Heart left ventricle (tissue), 16 donors: ENCODE results near the gene RBM5. TPM values are rescaled to one million over a fixed set of nuclear protein-coding genes. Genes with fewer than 3 reads are reported as not detected.

ENCODE experiments used
- ATAC-seq, 4 donors: fragments of 200-7000 bp; cut with Tn5 transposase; one replicate each; pipeline ENCODE4 v1.9.1; 2020 to 2022; ENCODE audit warnings: moderate library complexity in 4 of 4, mild to moderate bottlenecking in 3 of 4, moderate number of reproducible peaks in 1 of 4
- DNase-seq, 5 donors: peaks; one replicate each; pipeline ENCODE4 v3.0.0-alpha.2; 2020
- H3K27ac ChIP-seq, 12 donors: fragments of 200-600 bp; sonication (generic) in 4 of 12; one replicate each; pipeline versions ENCODE4 v1.5.0 to v1.8.0; 2016 to 2022; ENCODE audit warnings: mild to moderate bottlenecking in 2 of 12
- H3K27me3 ChIP-seq, 9 donors: fragments of 200-600 bp; sonication (generic) in 2 of 9; one replicate each; pipeline versions ENCODE4 v1.5.1 to v1.8.0; 2016 to 2022; ENCODE audit warnings: mild to moderate bottlenecking in 3 of 9
- H3K36me3 ChIP-seq, 9 donors: fragments of 200-600 bp; sonication (generic) in 2 of 9; one replicate each; pipeline versions ENCODE4 v1.5.0 to v1.8.0; 2018 to 2022; ENCODE audit warnings: mild to moderate bottlenecking in 2 of 9
- H3K4me1 ChIP-seq, 12 donors: fragments of 200-600 bp; sonication (generic) in 4 of 12; one replicate each; pipeline versions ENCODE4 v1.5.0 to v1.8.0; 2016 to 2022; ENCODE audit warnings: mild to moderate bottlenecking in 3 of 12
- H3K4me3 ChIP-seq, 12 donors: fragments of 200-600 bp; sonication (generic) in 4 of 12; one replicate each; pipeline versions ENCODE4 v1.5.0 to v1.8.0; 2017 to 2022; ENCODE audit warnings: mild to moderate bottlenecking in 9 of 12, moderate library complexity in 4 of 12
- H3K9me3 ChIP-seq, 12 donors: fragments of 200-600 bp; sonication (generic) in 4 of 12; one replicate each; pipeline versions ENCODE4 v1.5.0 to v1.8.0; 2016 to 2022; ENCODE audit warnings: mild to moderate bottlenecking in 1 of 12
- POLR2A ChIP-seq, 2 donors: fragments of 450-650 bp; IDR thresholded peaks; one replicate each; pipeline ENCODE4 v1.6.1; 2017; ENCODE audit warnings: antibody characterized with exemption in 2 of 2, mild to moderate bottlenecking in 2 of 2, moderate library complexity in 2 of 2
- WGBS, 4 donors: extraction: QIAGEN DNeasy Blood & Tissue Kit in 2 of 4; methylation state at CpG; one replicate each; pipeline versions ENCODE4 v1.1.5 to v1.1.7; 2013 to 2018; 5-methylcytosine and 5-hydroxymethylcytosine counted together
- intact Hi-C, 10 donors: fragments of 100-400 bp; cut with DNase I; formaldehyde crosslinking; loops; one replicate each; pipeline versions ENCODE4 v1.11.1 to v1.14.2; 2022
- polyA plus RNA-seq, 2 donors: library from polyadenylated mRNA; stranded (reverse); fragments of 200-250 nt; gene quantifications; one replicate each; pipeline ENCODE4 v1.2.3, GENCODE V29; 2013
- total RNA-seq, 9 donors: library from RNA; depleted of rRNA in 2 of 9; stranded (reverse); fragments of >200 nt in 2 of 9; fragmentation: NEBNext Ultra II Directional in 3 of 9; extraction: Animal tissue kit (Norgen Biotek cat#: 25700) in 3 of 9; gene quantifications; one replicate each; pipeline versions ENCODE4 v1.1.0 to v1.2.4, GENCODE V29; 2016 to 2023
- TF ChIP-seq, protein P1 (sequence below), 12 donors: fragments of 200-600 bp; sonication (generic) in 4 of 12; IDR thresholded peaks; one replicate each; pipeline versions ENCODE4 v1.5.0 to v1.8.0; 2018 to 2022; ENCODE audit warnings: antibody characterized with exemption in 12 of 12, mild to moderate bottlenecking in 5 of 12
- donor health status: ischemic (EF 13 %, LVEDD 7.1; RV severe dilation, severe dysfunction).
- donor health status: healthy with polysubstance abuse.
- donor health status: DM: no; HTN: yes; CAD: no.
- donor health status: DM: no; HTN: no; CAD: no.
- donor health status: ischemic (EF 25% LVEDD 6.9; RV normal size, moderate dysfunction).
- donor health status: ischemic (EF 25% LVEDD 5.7; RV mildly dilated, moderate dysfunction).
- donor health status: healthy.
- donor health status: DM: yes; HTN: yes; CAD: no.
- donor health status: ischemic (EF 35%, LVEDD 5.7; RV mildly dilated, moderate dysfunction).
- donor health status: nonischemic (EF 11% LVEDD 7.7; RV severe dilation, severe dysfunction).
- donor health status: DM: yes; HTN: yes; CAD: no.
- donor health status: PGD.
- donor health status: ischemic (EF 29% LVEDD 5.4; RV normal size, mild dysfunction).
- donor health status: nonischemic (EF 23%, LVEDD 6.1; RV moderate dilation, normal function).

The RBM5 gene
- total and polyA plus RNA-seq, 11 donors = 32.5 to 77.3 (median 52.2) TPM

GRCh38 chr3:50133283-50133615 is 44.5 kb downstream of the RBM5 start:
- no peak for DNase-seq
- intact Hi-C loops = no loop called here
- Histone ChIP-seq H3K9me3 (no peaks in the 10 kb centered on the region), H3K4me3 (no peak overlapping the region), H3K27ac (no peak overlapping the region), H3K27me3 (no peaks in the 10 kb centered on the region), H3K36me3 (no peaks in the 10 kb centered on the region), H3K4me1 (peaks cover 0 to 13% (median 0%) of the 10 kb centered on the region in 12 donors)
- ATAC-seq = no peak
- TF ChIP-seq, protein P1, sequence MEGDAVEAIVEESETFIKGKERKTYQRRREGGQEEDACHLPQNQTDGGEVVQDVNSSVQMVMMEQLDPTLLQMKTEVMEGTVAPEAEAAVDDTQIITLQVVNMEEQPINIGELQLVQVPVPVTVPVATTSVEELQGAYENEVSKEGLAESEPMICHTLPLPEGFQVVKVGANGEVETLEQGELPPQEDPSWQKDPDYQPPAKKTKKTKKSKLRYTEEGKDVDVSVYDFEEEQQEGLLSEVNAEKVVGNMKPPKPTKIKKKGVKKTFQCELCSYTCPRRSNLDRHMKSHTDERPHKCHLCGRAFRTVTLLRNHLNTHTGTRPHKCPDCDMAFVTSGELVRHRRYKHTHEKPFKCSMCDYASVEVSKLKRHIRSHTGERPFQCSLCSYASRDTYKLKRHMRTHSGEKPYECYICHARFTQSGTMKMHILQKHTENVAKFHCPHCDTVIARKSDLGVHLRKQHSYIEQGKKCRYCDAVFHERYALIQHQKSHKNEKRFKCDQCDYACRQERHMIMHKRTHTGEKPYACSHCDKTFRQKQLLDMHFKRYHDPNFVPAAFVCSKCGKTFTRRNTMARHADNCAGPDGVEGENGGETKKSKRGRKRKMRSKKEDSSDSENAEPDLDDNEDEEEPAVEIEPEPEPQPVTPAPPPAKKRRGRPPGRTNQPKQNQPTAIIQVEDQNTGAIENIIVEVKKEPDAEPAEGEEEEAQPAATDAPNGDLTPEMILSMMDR (IDR thresholded peaks at IDR 0.05) = no peak
- TF ChIP-seq POLR2A (IDR thresholded peaks at IDR 0.05) = no peak
- WGBS, 4 donors = 69 to 80% (median 75%) methylated on average over 4 of the region's 4 CpGs

GRCh38 chr3:50134367-50134766 is 45.6 kb downstream of the RBM5 start:
- TF ChIP-seq, protein P1 (IDR thresholded peaks at IDR 0.05) = no peak
- TF ChIP-seq POLR2A (IDR thresholded peaks at IDR 0.05) = no peak
- Histone ChIP-seq H3K9me3 (no peaks in the 10 kb centered on the region), H3K36me3 (no peaks in the 10 kb centered on the region), H3K27ac (no peak overlapping the region), H3K27me3 (no peaks in the 10 kb centered on the region), H3K4me3 (no peak overlapping the region), H3K4me1 (peaks cover 0 to 20% (median 1%) of the 10 kb centered on the region in 12 donors)
- DNase-seq (no peak), ATAC-seq (no peak)
- intact Hi-C loops = no loop called here
- 51 to 66% (median 56%) methylated on average over 2 of the region's 2 CpGs; no CpG with 5 or more reads in 1 of the 4 donors for WGBS, 4 donors

- H3K27me3 ChIP-seq = no peaks in the 10 kb centered on the region
- DNase-seq (no peak), ATAC-seq (no peak)
- WGBS, 4 donors = 84 to 100% (median 93%) methylated on average over 5 of the region's 5 CpGs
- no peaks in the 10 kb centered on the region for H3K9me3 ChIP-seq
- no peak overlapping the region for H3K4me3 ChIP-seq
- TF ChIP-seq, protein P1 (IDR thresholded peaks at IDR 0.05) = no peak
- TF ChIP-seq POLR2A (IDR thresholded peaks at IDR 0.05) = no peak
- no peaks in the 10 kb centered on the region for H3K36me3 ChIP-seq
- H3K27ac ChIP-seq = no peak overlapping the region
- H3K4me1 ChIP-seq = peaks cover 0 to 20% (median 1%) of the 10 kb centered on the region in 12 donors
- intact Hi-C loops = no loop called here
Observed at GRCh38 chr3:50135964-50136363, 47.2 kb downstream of the RBM5 start.

GRCh38 chr3:50136714-50137405 is 48.1 kb downstream of the RBM5 start:
- DNase-seq = no peak
- ATAC-seq = peak; percentile 40 to 81 (median 60)
- no peaks in the 10 kb centered on the region for H3K27me3 ChIP-seq
- no peak overlapping the region for H3K27ac ChIP-seq
- peaks cover 0 to 20% (median 1%) of the 10 kb centered on the region in 12 donors for H3K4me1 ChIP-seq
- intact Hi-C loops = no loop called here
- no peak overlapping the region for H3K4me3 ChIP-seq
- no peaks in the 10 kb centered on the region for H3K9me3 ChIP-seq
- 48 to 67% (median 64%) methylated on average over 3 to 6 of the region's 6 CpGs for WGBS, 4 donors
- TF ChIP-seq, protein P1 (IDR thresholded peaks at IDR 0.05) = no peak
- TF ChIP-seq POLR2A (IDR thresholded peaks at IDR 0.05) = no peak
- H3K36me3 ChIP-seq = no peaks in the 10 kb centered on the region
